ENCODE data around the gene SH3D21. TPM values are rescaled to one million over a fixed set of nuclear protein-coding genes. Genes with fewer than 3 reads are reported as not detected.

Gene SH3D21
- total and polyA plus RNA-seq, 2 experiments from 2014 or later: 2.6 to 2.9 TPM

- Histone ChIP-seq H3K36me3 (replicated peaks; ENCODE audit: insufficient read depth, low read depth) (no peaks in the 10 kb centered on the region), H3K4me1 (ENCODE audit: insufficient read depth) (peaks cover 21% of the 10 kb centered on the region), H3K4me3 (no peak overlapping the region), H3K9me3 (ENCODE audit: low read depth) (no peaks in the 10 kb centered on the region), H3K27ac (no peak overlapping the region), H4K20me1 (ENCODE audit: insufficient read depth, poor library complexity, severe bottlenecking) (no peaks in the 10 kb centered on the region), H3K4me2 (no peak overlapping the region), H2AFZ (no peak overlapping the region), H3K27me3 (no peaks in the 10 kb centered on the region), H3K79me2 (no peaks in the 10 kb centered on the region), H3K9me2 (replicated peaks; ENCODE audit: insufficient read depth) (no peaks in the 10 kb centered on the region)
- 77% methylated on average over 7 of the region's 7 CpGs for WGBS (ENCODE audit: low lambda C conversion rate, missing lambda C conversion rate)
- no peak for TF ChIP-seq CTCF (IDR thresholded peaks at IDR 0.05; ENCODE audit: poor library complexity)
- no peak for TF ChIP-seq EZH2phosphoT487 (IDR thresholded peaks at IDR 0.05; ENCODE audit: low read depth, severe bottlenecking, unreplicated experiment)
- no peak for TF ChIP-seq EZH2 (IDR thresholded peaks at IDR 0.05; ENCODE audit: borderline replicate concordance)
- no peak for DNase-seq (ENCODE audit: low spot score)
Observed at GRCh38 chr1:36349241-36349671, 43.1 kb downstream of the SH3D21 start.

- Histone ChIP-seq H3K9me3 (ENCODE audit: low read depth) (no peaks in the 10 kb centered on the region), H3K4me2 (no peak overlapping the region), H3K27me3 (no peaks in the 10 kb centered on the region), H2AFZ (no peak overlapping the region), H3K36me3 (replicated peaks; ENCODE audit: insufficient read depth, low read depth) (no peaks in the 10 kb centered on the region), H3K27ac (no peak overlapping the region), H4K20me1 (ENCODE audit: insufficient read depth, poor library complexity, severe bottlenecking) (no peaks in the 10 kb centered on the region), H3K9me2 (replicated peaks; ENCODE audit: insufficient read depth) (no peaks in the 10 kb centered on the region), H3K4me3 (no peak overlapping the region), H3K79me2 (no peaks in the 10 kb centered on the region), H3K4me1 (ENCODE audit: insufficient read depth) (peaks cover 21% of the 10 kb centered on the region)
- DNase-seq (ENCODE audit: low spot score): no peak
- WGBS (ENCODE audit: low lambda C conversion rate, missing lambda C conversion rate): 95% methylated on average over 15 of the region's 16 CpGs
- TF ChIP-seq EZH2 (IDR thresholded peaks at IDR 0.05; ENCODE audit: borderline replicate concordance): no peak
- TF ChIP-seq CTCF (IDR thresholded peaks at IDR 0.05; ENCODE audit: poor library complexity): no peak
- no peak for TF ChIP-seq EZH2phosphoT487 (IDR thresholded peaks at IDR 0.05; ENCODE audit: low read depth, severe bottlenecking, unreplicated experiment)
Observed at GRCh38 chr1:36349839-36350238, 43.7 kb downstream of the SH3D21 start.

- H2AFZ ChIP-seq: no peak overlapping the region
- H3K36me3 ChIP-seq (replicated peaks; ENCODE audit: insufficient read depth, low read depth): no peaks in the 10 kb centered on the region
- DNase-seq (ENCODE audit: low spot score): no peak
- H3K79me2 ChIP-seq: no peaks in the 10 kb centered on the region
- H3K4me3 ChIP-seq: no peak overlapping the region
- H3K4me2 ChIP-seq: no peak overlapping the region
- H3K27me3 ChIP-seq: no peaks in the 10 kb centered on the region
- H3K4me1 ChIP-seq (ENCODE audit: insufficient read depth): peaks cover 21% of the 10 kb centered on the region
- no peaks in the 10 kb centered on the region for H4K20me1 ChIP-seq (ENCODE audit: insufficient read depth, poor library complexity, severe bottlenecking)
- H3K9me2 ChIP-seq (replicated peaks; ENCODE audit: insufficient read depth): no peaks in the 10 kb centered on the region
- no peak for TF ChIP-seq EZH2 (IDR thresholded peaks at IDR 0.05; ENCODE audit: borderline replicate concordance)
- no peak for TF ChIP-seq EZH2phosphoT487 (IDR thresholded peaks at IDR 0.05; ENCODE audit: low read depth, severe bottlenecking, unreplicated experiment)
- no peak for TF ChIP-seq CTCF (IDR thresholded peaks at IDR 0.05; ENCODE audit: poor library complexity)
- WGBS (ENCODE audit: low lambda C conversion rate, missing lambda C conversion rate): 86% methylated on average over 13 of the region's 13 CpGs
- H3K27ac ChIP-seq: peak overlapping the region; percentile 82
- no peaks in the 10 kb centered on the region for H3K9me3 ChIP-seq (ENCODE audit: low read depth)
Observed at GRCh38 chr1:36350659-36351226, 44.6 kb downstream of the SH3D21 start.

All from hepatocyte (in vitro differentiated cells).